Measurements from ENCODE around the gene SFXN4.

SFXN4 gene, protein sequence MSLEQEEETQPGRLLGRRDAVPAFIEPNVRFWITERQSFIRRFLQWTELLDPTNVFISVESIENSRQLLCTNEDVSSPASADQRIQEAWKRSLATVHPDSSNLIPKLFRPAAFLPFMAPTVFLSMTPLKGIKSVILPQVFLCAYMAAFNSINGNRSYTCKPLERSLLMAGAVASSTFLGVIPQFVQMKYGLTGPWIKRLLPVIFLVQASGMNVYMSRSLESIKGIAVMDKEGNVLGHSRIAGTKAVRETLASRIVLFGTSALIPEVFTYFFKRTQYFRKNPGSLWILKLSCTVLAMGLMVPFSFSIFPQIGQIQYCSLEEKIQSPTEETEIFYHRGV

DNA sequence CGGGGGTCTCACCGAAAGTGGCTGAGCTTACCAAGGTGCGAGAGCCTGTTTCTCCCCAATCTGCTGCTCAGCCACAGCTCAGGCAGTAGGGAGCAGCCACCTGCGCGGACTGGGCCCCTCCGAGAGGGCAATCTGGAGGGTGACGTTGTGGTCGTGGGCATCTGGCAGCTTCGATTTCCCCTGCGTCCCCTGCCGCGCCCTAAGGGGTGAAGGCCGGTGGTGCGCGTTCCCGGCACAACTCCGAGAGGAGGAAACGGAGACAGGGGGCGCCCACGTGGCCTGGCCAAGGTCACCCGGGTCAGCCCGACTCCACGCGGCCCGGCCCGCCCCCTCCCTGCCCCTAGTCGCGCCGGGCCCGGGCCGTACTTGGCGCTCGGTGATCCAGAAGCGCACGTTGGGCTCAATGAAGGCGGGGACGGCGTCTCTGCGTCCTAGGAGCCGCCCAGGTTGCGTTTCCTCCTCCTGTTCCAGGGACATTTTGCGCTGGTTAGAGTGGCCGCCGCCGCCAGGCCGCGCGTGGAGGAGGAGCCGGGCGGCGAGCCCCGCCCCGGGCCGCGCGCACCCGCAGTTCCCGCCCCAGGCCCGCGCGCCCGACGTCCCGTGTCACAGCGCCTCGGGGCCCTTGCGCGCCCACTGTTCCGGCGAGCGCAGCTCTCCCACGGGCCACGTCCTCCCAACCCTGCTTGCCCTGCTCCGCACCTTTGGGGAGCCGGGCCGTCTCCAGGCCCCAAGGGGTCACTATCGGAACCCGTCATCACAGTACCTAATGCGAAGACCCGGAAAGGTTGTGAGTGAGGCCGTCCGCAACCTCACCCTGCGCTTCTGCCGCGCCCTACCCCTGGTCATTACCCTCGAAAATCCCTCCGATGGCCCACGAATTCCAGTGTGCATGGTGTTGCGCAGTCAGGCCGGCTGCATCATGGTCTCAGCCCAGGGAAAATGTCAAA lies at the start of gene SFXN4:
Gene SFXN4, minus strand, starts transcription at position 544 of the 947 bp plus-strand sequence. Its CDS starts 67 bp downstream, at position 477.
- peak; percentile 85 for DNase-seq

DNA sequence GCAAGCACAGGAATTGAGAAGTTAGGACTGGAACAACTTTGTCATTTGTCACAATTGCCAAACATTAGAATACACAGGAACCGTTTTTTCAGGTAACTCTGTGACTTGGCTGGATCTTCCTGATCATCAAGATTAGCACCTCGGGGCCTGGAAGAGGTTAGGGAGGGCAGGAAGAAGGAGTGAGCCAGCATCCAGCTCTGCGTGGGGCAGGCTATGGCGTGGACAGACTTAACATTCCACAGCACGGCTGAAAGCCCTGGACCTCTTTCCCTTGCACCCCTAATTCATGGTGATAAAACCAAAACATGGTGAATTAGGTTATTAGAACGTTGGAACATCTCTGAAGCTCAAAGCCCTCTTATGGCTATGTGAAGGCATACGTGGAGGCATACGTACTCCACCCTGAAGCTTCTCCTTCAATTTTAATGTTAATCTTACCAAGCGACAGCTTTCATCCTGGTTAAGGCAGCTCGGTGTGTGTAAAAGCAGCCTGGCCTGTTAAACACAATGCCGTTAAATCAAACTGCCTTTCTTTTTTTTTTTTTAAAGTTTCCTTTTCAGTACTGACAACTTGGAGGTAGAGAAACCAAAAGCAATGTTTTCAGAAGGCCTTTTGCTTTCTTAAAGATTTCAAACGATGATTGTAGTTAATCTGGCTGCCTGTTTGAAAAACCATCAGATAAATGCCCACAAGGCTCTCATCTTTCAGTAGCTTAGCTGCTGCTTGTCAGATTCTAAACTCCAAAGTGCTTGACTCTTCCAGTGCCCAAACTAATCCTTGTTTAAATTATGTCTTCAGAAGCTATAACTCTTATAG lies 46.3 kb upstream of the SFXN4 start:
- DNase-seq = no peak

DNA sequence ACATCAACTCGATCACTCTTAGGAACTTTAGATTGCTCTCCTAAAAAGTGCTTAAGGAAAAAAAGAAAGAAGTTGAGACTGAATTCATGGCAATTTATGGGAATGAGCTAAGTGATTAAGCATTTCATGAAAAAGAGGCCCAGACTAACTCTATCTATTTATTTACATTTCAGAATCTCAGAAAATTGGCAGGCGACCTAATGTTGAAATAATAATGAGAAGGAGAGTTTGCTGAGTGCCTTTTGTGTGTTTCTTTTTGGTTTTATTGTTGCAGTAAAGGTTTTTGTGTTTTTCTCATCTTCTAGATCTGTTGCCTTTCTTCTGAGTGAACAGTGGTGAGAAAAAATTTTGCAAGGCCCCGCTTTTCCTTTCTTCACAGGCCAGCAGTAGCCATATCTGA lies 45.7 kb upstream of the SFXN4 start:
- no peak for DNase-seq

DNA sequence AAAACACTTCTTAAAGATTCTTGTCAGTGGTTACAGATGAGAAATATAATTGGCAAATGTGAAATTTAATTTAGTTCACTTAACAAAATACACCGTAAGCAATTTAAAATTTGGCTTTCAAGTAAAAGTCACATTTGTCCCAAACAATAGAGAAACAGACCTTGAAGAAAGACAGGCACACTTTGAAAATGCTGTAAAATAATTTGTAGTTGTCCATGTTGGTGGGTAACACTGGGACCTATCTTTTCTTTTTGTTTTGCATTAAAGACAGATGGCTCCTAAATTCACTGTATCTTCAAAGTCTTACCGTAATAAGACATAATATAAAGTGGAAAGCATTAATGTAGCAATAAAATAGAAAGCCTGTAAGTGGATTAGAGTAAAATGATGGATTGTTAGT lies 45.1 kb upstream of the SFXN4 start:
- DNase-seq = no peak

DNA sequence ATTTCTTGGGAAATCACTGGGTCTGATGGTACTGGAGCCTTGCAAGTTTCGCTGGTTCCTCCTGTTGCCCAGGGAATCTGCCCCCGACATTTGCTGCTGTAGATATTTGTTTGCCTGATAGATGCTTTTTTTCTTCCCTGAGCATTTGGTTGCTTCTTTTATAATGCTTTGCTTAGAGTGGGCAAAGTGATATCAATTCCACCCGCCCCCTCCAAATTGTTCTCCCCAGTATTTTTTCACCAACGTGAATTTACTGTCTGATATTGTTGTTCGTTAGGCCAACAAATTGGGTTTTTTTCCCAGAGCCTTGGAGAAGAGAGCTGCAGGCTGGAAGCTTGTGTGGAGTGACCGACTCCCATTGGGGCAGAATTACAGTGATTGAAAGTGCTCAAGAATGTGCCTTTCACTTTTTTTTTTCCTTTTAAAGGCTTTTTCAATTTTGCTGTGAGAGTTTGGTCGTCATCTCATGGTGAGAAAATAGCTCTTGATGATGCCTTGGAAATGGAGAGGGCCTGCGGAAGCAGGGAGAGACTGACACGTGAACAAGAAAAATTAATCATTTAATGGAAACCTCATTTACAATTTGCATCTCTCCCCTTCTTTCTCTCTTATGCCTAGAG lies 44.3 kb upstream of the SFXN4 start:
- no peak for DNase-seq

DNA sequence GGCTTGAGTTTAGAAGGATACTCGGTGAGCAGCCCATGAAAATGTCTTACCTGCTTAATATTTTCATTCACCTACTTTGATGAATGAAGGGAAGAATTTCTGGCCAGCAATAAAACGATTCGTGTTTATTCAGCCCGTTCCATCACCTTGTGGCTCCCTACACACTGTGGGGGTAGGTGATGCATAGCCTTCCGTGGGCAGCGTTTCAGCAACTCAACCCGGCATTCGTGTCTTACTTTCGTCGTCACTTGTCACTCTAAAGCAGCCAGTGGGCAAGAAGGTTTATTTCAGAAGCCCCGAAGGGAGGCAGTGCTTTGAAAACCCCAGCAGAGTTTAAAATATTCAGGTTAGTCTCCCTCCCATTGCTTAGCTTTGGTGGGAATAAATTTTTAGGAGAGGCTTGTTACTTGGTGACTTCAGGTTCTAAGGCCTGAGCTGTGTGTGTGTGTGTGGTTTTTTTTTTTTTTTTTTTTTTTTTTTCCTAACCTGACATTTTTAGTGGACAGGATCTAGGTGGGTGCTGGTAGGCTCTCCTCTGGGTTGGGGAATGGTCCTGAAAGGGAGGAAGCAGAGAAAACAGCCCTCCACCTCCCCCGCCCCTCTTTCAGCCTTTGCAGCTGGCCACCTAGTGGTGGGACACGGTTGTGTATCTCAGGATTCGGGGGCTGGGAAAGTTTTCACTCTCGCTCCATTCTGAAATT lies 43.7 kb upstream of the SFXN4 start:
- DNase-seq = peak; percentile 50

DNA sequence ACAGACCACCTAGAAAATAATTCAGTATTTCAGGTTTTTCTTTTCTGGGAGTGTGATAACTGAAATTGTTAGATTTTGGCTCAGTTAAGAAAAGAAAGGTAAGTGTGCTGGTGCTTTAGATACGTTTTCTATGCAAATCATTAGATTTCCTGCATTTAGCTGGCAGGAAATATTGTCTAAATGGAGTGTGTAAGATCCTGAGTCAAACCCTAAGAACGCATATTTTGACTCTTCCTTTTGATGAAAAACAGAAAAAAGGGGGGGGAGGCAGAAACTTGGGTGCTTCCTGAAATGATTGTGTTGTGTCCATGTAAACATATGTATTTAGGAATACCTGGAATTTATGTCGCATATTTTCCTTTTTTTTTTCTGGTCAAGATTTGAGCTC lies 43.0 kb upstream of the SFXN4 start:
- no peak for DNase-seq

DNA sequence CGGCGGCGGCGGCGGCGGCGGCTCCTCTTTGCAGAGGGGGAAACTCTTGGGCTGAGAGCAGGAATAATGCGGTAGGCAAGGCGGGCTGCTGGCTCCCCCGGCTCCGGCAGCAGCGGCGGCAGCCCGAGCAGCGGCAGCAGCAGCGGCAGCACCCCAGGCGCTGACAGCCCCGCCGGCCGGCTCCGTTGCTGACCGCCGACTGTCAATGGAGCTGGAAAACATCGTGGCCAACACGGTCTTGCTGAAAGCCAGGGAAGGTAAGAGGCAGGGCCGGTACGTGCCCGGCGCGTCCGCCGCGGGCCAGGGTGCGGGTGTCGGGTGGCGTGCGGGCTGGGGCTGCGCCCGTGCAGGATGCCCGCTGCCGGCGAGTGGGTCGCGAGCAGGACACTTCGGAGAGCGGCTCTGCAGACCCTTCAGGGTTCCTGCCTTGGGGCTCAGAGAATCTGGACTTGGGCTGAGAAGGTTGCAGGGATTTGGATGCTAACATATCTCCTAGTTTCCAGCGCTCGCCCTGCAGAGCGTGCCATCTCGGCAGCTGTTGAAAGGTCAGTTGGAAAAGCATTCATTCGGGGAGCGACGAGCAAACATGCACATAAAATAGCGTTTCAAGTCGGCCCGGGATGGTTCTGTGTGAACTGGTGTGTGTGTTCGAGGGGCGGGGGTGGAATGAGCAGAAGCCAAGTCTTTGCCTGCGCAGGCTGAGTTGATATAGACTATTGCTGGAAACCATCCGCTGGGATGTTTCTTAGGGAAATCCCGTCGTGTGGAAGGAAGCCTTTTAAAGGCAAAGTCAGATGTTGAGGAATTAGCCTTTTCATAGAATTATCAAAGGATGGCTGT lies 42.4 kb upstream of the SFXN4 start:
- peak; percentile 66 for DNase-seq

DNA sequence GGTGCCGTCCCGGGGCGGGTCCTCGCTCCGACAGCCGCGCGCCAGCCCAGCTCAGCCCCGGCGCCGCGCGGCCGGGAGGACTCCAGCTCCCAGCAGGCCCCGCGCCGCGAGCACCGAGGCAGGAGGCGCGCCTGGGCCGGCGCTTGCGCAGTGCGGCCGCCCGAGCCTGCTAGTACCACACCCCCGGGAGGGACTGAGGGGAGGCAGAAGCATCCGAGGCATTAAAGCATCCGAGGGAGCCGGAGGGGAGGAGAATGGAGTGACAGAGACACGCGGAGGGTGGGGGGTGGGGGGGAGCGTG lies 41.8 kb upstream of the SFXN4 start, which contains the start of gene GRK5:
Gene GRK5, plus strand, starts transcription at position 206 of the 301 bp plus-strand sequence. CDS start 347 bp downstream, outside the sequence.
- DNase-seq = peak; percentile 94

DNA sequence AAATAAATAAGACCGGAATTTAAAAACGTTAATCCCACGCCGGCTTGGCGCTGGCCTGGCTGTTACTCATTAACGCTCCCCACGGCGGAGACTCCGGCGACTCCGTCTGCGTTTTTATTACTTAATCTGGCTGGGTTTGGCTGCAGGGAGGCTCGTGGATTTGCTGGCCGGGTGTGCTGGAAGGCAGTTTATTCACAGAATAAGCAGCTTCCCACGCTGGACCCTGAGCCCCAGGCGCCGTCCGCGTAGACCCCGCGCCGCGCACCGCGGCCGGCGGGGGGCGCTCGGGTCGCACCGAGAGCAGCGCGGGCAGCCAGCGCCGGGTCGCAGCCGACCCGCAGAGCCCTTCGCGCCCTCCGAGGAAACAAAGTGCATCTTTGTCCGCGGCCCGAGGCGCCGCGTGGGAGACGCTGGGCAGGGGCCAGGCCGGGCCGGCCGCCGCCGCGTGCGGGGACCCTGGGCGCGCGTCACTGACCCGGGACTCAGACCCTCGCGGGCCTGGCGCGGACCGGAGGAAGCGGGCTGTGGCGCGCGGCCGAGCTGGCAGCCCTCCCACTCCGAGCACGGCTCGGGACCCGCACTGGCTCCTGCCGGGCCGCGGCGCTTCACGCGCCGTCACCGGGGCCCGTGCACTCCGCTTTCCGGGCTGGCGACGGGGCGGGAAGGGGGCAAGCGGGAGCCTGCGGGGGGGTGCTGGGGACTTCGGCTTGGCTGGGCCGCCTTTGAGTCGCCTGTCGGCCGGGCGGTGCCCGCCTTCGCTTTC lies 41.3 kb upstream of the SFXN4 start:
- peak; percentile 75 for DNase-seq

DNA sequence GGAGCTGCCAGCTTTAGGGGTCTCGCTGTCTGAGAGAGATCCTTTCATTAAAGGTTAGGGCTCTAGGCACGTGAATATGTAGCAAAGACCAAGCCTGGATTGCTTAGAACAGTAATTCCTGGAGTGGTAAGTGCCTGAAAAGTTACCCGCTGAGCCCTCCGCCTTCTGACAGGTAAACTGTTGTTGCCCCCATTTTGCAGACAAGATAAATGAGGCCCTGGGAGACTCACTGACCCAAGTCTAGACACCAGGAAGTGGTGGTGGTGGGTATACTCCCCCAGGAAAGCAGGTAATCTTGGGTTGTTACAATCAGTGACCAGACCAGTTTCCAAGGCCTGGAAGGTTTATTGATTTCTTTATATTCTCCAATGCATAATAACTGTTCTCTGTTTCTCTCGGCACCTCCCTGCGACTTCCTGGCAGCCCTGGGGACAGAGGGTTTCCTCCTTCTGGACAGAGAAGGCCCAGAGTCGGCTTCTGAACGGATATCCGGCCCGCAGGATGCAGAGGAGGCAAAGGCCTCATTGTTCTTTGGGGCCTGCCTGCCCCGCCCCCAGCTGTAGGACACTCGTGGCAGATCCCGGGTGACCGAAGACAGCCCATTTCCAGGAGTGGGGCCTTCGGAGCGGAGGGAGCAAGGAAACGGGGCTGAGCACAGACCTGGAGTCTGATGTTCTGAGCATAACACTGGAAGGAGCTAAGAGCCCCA lies 40.5 kb upstream of the SFXN4 start:
- peak; percentile 67 for DNase-seq

DNA sequence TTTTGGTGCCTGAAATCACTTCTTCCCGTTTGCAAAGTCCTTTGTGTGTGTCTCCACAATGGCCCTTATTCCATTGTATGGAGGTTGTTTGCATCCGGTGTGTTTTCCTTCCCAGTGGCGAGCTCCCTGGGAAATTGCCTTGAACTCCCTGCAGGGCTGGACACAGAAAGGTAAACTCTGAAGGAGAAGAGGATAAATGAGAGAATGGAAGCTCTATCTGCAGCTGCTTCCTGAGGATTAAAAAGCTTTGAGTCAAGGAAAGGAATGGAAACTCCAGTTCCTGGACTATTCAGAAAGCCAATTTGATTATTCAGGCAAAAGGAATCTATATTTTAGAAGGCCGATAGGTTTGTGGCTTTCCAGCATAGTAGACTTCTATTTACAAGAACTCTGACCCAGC lies 37.5 kb upstream of the SFXN4 start:
- no peak for DNase-seq

DNA sequence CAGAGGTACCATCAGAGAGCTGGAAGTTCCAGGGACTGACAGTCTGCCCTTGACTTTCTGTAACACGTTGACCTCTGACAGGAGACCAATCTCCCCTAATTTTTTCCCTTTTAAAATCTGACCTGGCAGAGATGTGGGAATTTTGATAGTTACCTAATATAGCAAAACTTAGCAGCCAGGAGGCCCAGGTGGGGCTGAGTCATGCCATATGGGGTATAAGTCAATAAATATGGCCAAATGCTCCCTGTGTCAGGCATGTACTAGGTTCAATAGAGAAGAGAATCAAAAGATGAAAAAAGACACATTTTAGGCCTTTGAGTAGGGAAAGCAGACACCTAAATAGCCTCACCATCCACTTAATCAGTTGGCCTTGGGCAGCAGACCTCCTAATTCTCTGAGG lies 35.7 kb upstream of the SFXN4 start:
- no peak for DNase-seq

DNA sequence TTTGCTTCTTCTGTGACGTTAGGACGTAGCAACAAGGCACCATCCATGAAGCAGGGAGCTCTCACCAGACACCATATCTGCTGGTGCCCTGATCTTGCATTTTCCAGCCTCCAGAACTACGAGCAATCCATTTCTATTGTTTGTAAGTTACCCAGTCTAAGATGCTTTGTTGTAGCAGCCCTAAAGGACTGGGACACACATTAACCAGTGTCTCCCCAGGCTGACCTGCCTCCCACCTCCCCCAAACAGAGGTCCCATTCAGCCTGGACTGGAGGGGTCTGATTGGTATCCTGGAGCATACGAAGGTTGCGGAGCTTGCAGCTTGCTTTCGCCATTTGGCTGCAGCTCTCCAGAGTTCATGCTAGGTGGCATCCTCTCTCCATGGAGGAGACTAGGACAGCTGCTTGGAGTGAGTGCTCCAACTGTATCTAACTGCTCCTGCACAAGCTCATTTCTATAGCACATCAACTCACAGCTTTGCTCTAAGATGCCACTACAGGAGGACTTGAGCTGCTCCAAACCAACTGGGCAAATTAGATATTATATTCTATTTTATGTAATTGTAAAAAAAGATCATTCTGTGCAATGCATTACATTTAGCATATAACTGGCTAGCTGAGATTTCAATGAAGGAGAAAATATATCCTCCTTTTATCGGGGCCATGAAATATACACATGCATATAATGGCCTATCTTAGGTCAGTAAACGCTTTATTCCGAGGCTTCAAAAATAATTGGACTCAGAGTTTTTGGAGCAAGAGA lies 33.9 kb upstream of the SFXN4 start:
- no peak for DNase-seq

DNA sequence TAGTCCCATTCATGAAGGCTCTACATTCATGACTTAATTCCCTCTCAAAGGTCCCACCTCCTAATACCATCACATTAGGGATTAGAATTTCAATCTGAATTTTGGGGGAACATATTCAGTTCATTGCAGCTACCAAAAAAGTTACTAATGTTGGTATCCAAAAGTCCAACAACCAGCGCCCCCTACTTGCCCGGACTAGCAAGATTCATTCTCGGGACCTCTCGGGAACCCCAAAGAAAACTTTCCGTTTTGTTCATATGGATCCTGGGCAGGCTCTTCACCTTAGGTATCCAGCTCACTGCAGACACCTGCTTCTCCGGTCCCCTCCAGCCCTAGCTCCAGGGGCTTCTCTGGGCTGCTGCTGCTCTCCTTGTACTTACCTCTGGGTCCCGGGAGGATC lies 32.9 kb upstream of the SFXN4 start:
- DNase-seq = no peak

DNA sequence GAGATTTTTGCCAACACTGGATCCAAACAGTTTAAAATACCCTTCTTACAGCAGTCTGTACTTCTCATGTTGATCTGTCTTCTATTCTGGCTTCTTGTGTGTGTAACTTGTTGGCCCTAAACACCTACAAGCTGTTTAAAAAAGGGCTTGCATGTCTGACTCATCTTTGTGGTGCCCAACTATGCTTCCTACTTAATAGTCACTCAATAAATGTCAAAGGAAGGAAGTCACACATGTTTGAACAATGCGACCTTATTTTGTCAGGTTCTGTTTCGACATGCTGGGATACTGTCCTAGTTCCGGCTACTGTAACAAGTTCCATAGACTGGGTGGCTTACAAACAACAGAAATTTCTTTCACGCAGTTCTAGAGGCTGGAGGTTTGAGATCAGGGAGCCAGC lies 32.4 kb upstream of the SFXN4 start:
- no peak for DNase-seq

DNA sequence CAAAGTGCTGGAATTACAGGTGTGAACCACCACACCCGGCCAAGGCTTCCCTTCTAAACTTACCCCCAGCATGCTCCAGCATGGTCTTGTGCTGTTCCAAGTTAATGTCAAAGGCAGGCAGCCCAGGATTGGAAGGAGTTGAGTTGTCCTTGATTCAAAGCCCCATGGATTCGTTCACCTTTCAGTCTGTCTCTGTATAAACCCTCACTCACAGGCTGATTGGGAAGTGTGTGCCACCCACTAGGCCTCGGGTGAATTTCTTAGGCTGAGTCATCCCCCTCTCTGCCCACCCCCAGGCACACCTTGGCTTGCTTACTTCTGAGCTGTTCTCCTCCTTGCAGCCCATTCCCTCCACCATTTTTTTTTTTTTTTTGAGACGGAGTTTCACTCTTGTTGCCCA lies 26.4 kb upstream of the SFXN4 start:
- DNase-seq = no peak

DNA sequence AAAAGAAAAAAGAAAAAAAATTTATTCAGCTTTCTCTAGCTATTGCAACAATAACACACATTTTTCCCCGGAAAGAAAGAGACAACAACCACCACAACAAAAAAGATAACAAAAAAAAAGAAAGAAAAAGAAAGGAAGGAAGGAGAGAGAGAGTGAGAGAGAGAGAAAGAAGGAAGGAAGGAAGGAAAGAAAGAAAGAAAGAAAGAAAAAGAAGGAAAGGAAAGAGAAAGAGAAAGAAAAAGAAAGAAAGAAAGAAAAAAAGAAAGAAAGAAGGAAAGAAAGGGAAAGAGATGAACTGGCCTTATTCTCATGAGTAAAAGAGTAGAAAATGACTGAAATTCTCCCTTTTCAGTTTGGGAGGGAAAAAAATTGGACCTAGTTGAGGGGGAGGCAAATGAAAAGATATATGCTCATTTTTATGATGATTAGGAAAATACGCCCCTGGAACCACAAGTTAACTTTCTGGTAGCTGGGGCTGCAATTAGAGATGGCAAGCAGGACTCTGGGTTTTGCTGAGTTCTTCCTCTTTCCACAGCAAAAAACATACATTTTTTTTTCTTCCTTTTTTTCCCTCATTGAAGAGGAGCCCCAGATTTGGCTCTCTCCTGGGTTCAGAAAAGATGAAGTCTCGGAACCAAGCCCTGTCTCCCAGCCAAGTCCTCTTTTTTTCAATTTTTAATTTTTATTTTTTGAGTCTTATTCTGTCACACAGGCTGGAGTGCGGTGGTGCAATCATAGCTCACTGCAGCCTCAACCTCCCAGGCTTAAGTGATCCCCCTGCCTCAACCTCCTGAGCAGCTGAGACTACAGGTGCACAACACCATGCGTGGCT lies 25.7 kb upstream of the SFXN4 start:
- DNase-seq = no peak

All from activated CD4-positive, CD25-positive, alpha-beta regulatory T cell treated with anti-CD3 and anti-CD28 coated beads, Interleukin-2, amount 50 U/mL, for 72 hours (primary cell).